ENCODE data around the gene PCGF1.
A peak's percentile ranks its signal among the peaks of the same experiment; 100 is the strongest.
"Not testable (repeated sequence)": the region's sequence is repeated elsewhere in the genome, so short reads cannot be mapped to it uniquely, and the experiment has no call there.

The PCGF1 gene

GRCh38 chr2:74471332-74472065, 36.0 kb downstream of the PCGF1 start:
- DNase-seq = no peak

GRCh38 chr2:74470742-74471141, 36.8 kb downstream of the PCGF1 start:
- DNase-seq = not testable (repeated sequence)

GRCh38 chr2:74464406-74464805, 43.1 kb downstream of the PCGF1 start:
- DNase-seq = no peak

GRCh38 chr2:74462786-74463105, 44.7 kb downstream of the PCGF1 start:
- DNase-seq = no peak

- no peak for DNase-seq
These were observed 45.3 kb downstream of the PCGF1 start for GRCh38 chr2:74462054-74462785.

- DNase-seq = no peak
These were observed 46.1 kb downstream of the PCGF1 start for GRCh38 chr2:74461187-74462053.

GRCh38 chr2:74460187-74460586, 47.3 kb downstream of the PCGF1 start:
- not testable (repeated sequence) for DNase-seq

- DNase-seq = not testable (repeated sequence)
These were observed 47.9 kb downstream of the PCGF1 start for GRCh38 chr2:74459503-74460118.

GRCh38 chr2:74458938-74459363, 48.5 kb downstream of the PCGF1 start:
- no peak for DNase-seq

GRCh38 chr2:74458132-74458937, 49.2 kb downstream of the PCGF1 start, which contains the start of gene WBP1:
Gene WBP1 (plus strand): TSS chr2:74458438. CDS start chr2:74458603, 165 bp downstream.
- peak; percentile 97 for DNase-seq

- DNase-seq = peak; percentile 87
These were observed 49.9 kb downstream of the PCGF1 start for GRCh38 chr2:74457549-74458131.

- DNase-seq = no peak
These were observed 50.4 kb downstream of the PCGF1 start for GRCh38 chr2:74457129-74457548.

Data from activated CD8-positive, alpha-beta memory T cell treated with anti-CD3 and anti-CD28 coated beads, Interleukin-2, amount 50 U/mL, for 4 hours (primary cell).